PC-3 (cell line): ENCODE data around the gene DLGAP4. TPM values are rescaled to one million over a fixed set of nuclear protein-coding genes. Genes with fewer than 3 reads are reported as not detected.

ENCODE experiments used
- ATAC-seq: fragments of 200-7000 bp; cut with Tn5 transposase; 2 replicates; pipeline ENCODE4 v1.9.1; 2020; ENCODE audit warnings: mild to moderate bottlenecking, moderate library complexity
- BruUV-seq: library from RNA; stranded (reverse); fragments of 400-500 nt; replicated peaks from 2 replicates; lab custom pipeline; 2021; lab: Mats Ljungman, UMichigan
- CTCF ChIA-PET: fragments of 300-600 bp; sonication (Branson Sonifier 250); formaldehyde crosslinking; loops from one replicate; lab custom pipeline; 2022; ENCODE audit warnings: antibody characterized with exemption; lab: Charles Lee
- POLR2A ChIA-PET: fragments of 300-600 bp; sonication (Branson Sonifier 250); formaldehyde crosslinking; loops from one replicate; lab custom pipeline; 2022; ENCODE audit warnings: antibody characterized with exemption; ENCODE audit not compliant: unreplicated experiment; lab: Charles Lee
- DNase-seq: peaks from one replicate; pipeline ENCODE4 v3.0.0-alpha.2; 2015
- H2AFZ ChIP-seq: fragments of 300-600 bp; sonication (generic); 2 replicates; pipeline ENCODE4 v1.6.0; 2016; ENCODE audit warnings: antibody characterized with exemption, low read length
- H3F3A ChIP-seq: fragments of 300-600 bp; sonication (generic); one replicate; pipeline ENCODE4 v1.6.0; 2017; ENCODE audit warnings: antibody characterized with exemption, low read length, control low read depth, mild to moderate bottlenecking; ENCODE audit not compliant: unreplicated experiment
- H3K27ac ChIP-seq: fragments of 300-600 bp; sonication (generic); 2 replicates; pipeline ENCODE4 v1.5.1; 2016; ENCODE audit warnings: mild to moderate bottlenecking, low read length
- H3K27me3 ChIP-seq: fragments of 300-600 bp; sonication (generic); 2 replicates; pipeline ENCODE4 v1.6.1; 2016; ENCODE audit warnings: low read length, mixed read lengths
- H3K36me3 ChIP-seq: fragments of 300-600 bp; sonication (generic); 2 replicates; pipeline ENCODE4 v1.6.1; 2016; ENCODE audit warnings: low read depth, mixed run types, low read length, mixed read lengths
- H3K4me1 ChIP-seq: fragments of 300-600 bp; sonication (generic); 2 replicates; pipeline ENCODE4 v1.5.1; 2016; ENCODE audit warnings: low read length; ENCODE audit not compliant: insufficient read depth
- H3K4me2 ChIP-seq: fragments of 300-600 bp; sonication (generic); 2 replicates; pipeline ENCODE4 v1.6.0; 2016; ENCODE audit warnings: low read length
- H3K4me3 ChIP-seq: fragments of 300-600 bp; sonication (generic); 2 replicates; pipeline ENCODE4 v1.5.1; 2016; ENCODE audit warnings: mild to moderate bottlenecking, low read length, mixed read lengths
- H3K79me2 ChIP-seq: fragments of 300-600 bp; sonication (generic); 2 replicates; pipeline ENCODE4 v1.6.1; 2017; ENCODE audit warnings: low read length, mixed read lengths
- H3K9ac ChIP-seq: fragments of 300-600 bp; sonication (generic); 2 replicates; pipeline ENCODE4 v1.6.0; 2016; ENCODE audit warnings: mild to moderate bottlenecking, low read length
- H3K9me2 ChIP-seq: fragments of 300-600 bp; sonication (generic); replicated peaks from 2 replicates; pipeline ENCODE4 v1.6.1; 2016; ENCODE audit warnings: mixed run types, low read length, mixed read lengths
- H3K9me3 ChIP-seq: fragments of 300-600 bp; sonication (generic); 2 replicates; pipeline ENCODE4 v1.6.1; 2016; ENCODE audit warnings: low read length, mixed read lengths
- H4K20me1 ChIP-seq: fragments of 300-600 bp; sonication (generic); 2 replicates; pipeline ENCODE4 v1.6.1; 2016; ENCODE audit warnings: low read length, mixed read lengths
- EZH2 ChIP-seq: fragments of 300-600 bp; sonication (generic); IDR thresholded peaks from one replicate; pipeline ENCODE4 v1.6.1; 2017; ENCODE audit warnings: antibody characterized with exemption, mild to moderate bottlenecking, low read length; ENCODE audit not compliant: unreplicated experiment
- EZH2phosphoT487 ChIP-seq: fragments of 300-600 bp; sonication (generic); IDR thresholded peaks from 2 replicates; pipeline ENCODE4 v1.6.1; 2018; ENCODE audit warnings: mild to moderate bottlenecking, antibody characterized with exemption, low read length, borderline replicate concordance
- intact Hi-C: fragments of 100-400 bp; cut with micrococcal nuclease; formaldehyde crosslinking; loops from 2 replicates; pipeline ENCODE4 v1.9.0; 2023
- total RNA-seq: library from RNA; depleted of rRNA; stranded (reverse); fragments of >200 nt; gene quantifications from 2 replicates; pipeline ENCODE4 v1.2.3, GENCODE V29; 2014
- TF ChIP-seq, protein P1 (sequence below): fragments of 300-600 bp; sonication (generic); conservative IDR thresholded peaks from 2 replicates; pipeline ENCODE4 v1.5.1; 2017; ENCODE audit warnings: antibody characterized with exemption, low read depth, mild to moderate bottlenecking, low read length

The DLGAP4 gene
- total RNA-seq, 1 experiment from 2014 or later = 21.0 TPM

DNA sequence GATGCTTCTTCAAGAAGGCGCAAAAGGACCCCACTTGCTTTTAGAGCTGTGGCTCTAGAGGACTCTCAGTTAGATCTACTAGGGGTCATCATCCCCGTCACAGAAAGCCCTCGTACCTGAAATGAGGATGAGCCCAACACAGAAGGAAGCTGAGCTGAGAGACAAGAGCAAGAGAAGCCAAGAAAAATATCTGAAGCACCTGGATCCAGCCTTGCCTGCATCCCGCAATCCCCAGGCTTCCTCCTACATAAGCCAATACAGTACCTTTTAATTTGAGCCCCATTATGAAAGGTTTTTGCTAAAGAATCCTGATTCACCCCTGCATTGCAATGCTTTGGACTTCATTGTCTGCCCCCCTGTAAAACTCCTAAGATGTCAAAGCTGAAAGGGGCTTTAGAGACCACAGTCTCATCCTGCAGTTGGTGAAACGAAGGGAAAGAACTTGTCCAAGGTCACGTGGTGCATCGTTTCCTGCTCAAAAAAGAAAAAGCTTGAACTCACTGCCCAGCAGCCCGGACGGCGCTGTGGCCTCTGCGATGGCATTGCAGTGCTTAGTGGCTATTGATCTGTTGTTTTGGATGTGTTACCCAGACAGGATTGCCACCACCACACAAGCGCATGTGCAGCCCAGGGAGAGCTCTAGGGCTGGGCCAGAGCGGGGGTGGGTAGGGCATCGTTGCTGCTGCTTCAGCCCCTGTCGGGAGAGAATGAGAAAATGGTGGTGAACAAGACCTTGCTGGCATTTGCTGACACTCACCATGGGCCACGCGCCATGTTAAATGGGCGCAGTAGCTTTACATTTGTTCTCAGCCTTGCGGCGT is 41.5 kb upstream of the DLGAP4 start:
- no peak overlapping the region for H3K4me2 ChIP-seq
- H3K27ac ChIP-seq = no peak overlapping the region
- TF ChIP-seq EZH2 (no peak), EZH2phosphoT487 (no peak)
- TF ChIP-seq, protein P1, sequence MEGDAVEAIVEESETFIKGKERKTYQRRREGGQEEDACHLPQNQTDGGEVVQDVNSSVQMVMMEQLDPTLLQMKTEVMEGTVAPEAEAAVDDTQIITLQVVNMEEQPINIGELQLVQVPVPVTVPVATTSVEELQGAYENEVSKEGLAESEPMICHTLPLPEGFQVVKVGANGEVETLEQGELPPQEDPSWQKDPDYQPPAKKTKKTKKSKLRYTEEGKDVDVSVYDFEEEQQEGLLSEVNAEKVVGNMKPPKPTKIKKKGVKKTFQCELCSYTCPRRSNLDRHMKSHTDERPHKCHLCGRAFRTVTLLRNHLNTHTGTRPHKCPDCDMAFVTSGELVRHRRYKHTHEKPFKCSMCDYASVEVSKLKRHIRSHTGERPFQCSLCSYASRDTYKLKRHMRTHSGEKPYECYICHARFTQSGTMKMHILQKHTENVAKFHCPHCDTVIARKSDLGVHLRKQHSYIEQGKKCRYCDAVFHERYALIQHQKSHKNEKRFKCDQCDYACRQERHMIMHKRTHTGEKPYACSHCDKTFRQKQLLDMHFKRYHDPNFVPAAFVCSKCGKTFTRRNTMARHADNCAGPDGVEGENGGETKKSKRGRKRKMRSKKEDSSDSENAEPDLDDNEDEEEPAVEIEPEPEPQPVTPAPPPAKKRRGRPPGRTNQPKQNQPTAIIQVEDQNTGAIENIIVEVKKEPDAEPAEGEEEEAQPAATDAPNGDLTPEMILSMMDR = no peak
- CTCF ChIA-PET = interaction anchor here (0.6 kb wide), 1 partner anchor 187 kb away, joined by 6 read pairs; no protein-coding TSS in a partner anchor
- H4K20me1 ChIP-seq = no peaks in the 10 kb centered on the region
- ATAC-seq = no peak
- no peaks in the 10 kb centered on the region for H3F3A ChIP-seq
- no peaks in the 10 kb centered on the region for H3K9me2 ChIP-seq
- POLR2A ChIA-PET = no interaction called here
- no peak for DNase-seq
- no peak overlapping the region for H3K4me3 ChIP-seq
- no peaks in the 10 kb centered on the region for H3K4me1 ChIP-seq
- H3K36me3 ChIP-seq = no peaks in the 10 kb centered on the region
- no peak overlapping the region for H2AFZ ChIP-seq
- intact Hi-C loops = no loop called here
- no peaks in the 10 kb centered on the region for H3K9me3 ChIP-seq
- H3K27me3 ChIP-seq = no peaks in the 10 kb centered on the region
- H3K79me2 ChIP-seq = no peaks in the 10 kb centered on the region
- no TSS peak for BruUV-seq
- no peak overlapping the region for H3K9ac ChIP-seq

DNA sequence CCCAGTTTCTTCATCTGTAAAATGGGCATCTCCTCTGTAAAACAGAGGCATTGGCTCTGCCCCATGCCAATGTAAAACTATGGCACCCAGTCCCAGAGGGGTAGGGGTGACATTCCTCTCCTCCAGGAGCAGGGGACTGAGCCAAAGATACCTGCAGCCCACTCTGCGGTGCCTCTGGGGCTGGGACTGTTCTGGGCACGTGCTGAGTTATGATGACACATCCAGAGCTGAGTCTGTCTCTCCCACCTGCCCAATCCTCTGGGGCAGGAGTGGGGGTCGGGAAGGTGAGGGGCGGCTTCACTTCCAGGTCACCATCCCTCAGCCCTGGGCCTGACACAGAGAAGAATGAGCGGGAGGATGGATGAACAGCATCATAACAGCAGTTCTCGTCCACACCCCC is 40.0 kb upstream of the DLGAP4 start:
- H3K9me3 ChIP-seq = no peaks in the 10 kb centered on the region
- H3K4me1 ChIP-seq = no peaks in the 10 kb centered on the region
- ChIA-PET POLR2A (no interaction called here), CTCF (no interaction called here)
- no peaks in the 10 kb centered on the region for H3K36me3 ChIP-seq
- no peaks in the 10 kb centered on the region for H3K9me2 ChIP-seq
- no peak overlapping the region for H2AFZ ChIP-seq
- intact Hi-C loops = no loop called here
- H3K79me2 ChIP-seq = no peaks in the 10 kb centered on the region
- no peaks in the 10 kb centered on the region for H3F3A ChIP-seq
- H3K27me3 ChIP-seq = no peaks in the 10 kb centered on the region
- BruUV-seq = no TSS peak
- TF ChIP-seq, protein P1 = no peak
- H3K4me3 ChIP-seq = no peak overlapping the region
- H3K4me2 ChIP-seq = no peak overlapping the region
- DNase-seq = no peak
- H4K20me1 ChIP-seq = no peaks in the 10 kb centered on the region
- H3K27ac ChIP-seq = no peak overlapping the region
- ATAC-seq = no peak
- no peak overlapping the region for H3K9ac ChIP-seq
